Common myeloid progenitor, CD34-positive (primary cell): Measurements from ENCODE around the gene SMIM38.

ENCODE experiments used
- CTCF ChIA-PET: fragments of 350-600 bp; sonication (Branson Sonifier 250); formaldehyde crosslinking; loops from one replicate; lab custom pipeline; 2021; ENCODE audit warnings: antibody characterized with exemption; lab: Charles Lee
- POLR2A ChIA-PET: fragments of 350-600 bp; sonication (Branson Sonifier 250); formaldehyde crosslinking; loops from one replicate; lab custom pipeline; 2021; ENCODE audit warnings: antibody characterized with exemption; lab: Charles Lee
- DNase-seq, 3 donors: peaks; one replicate each; pipeline versions ENCODE4 v3.0.0 to v3.0.0-alpha.2; 2013
- H3K27ac ChIP-seq, 2 experiments: 1 replicate in 1 of 2; 2 replicates in 1 of 2; pipeline ENCODE4 v1.7.0; 2013; ENCODE audit warnings: inconsistent platforms in 2 of 2, low read length in 2 of 2, mild to moderate bottlenecking in 2 of 2, low read depth in 1 of 2, moderate library complexity in 1 of 2; ENCODE audit not compliant: severe bottlenecking in 2 of 2, insufficient read depth in 1 of 2, poor library complexity in 1 of 2
- H3K27me3 ChIP-seq, 5 experiments: replicated peaks in 2 of 5; 1 replicate in 3 of 5; 2 replicates in 2 of 5; pipeline versions ENCODE4 v1.6.1 to v1.7.0; 2013; ENCODE audit warnings: low read length in 4 of 5, mild to moderate bottlenecking in 2 of 5, moderate library complexity in 2 of 5, inconsistent platforms in 1 of 5; ENCODE audit not compliant: insufficient read depth in 5 of 5, control insufficient read depth in 4 of 5
- H3K36me3 ChIP-seq, 4 experiments: 1 replicate in 2 of 4; 2 replicates in 2 of 4; pipeline versions ENCODE4 v1.6.1 to v1.7.0; 2013; ENCODE audit warnings: low read length in 3 of 4, control low read depth in 1 of 4, mild to moderate bottlenecking in 1 of 4; ENCODE audit not compliant: control insufficient read depth in 4 of 4, insufficient read depth in 4 of 4
- H3K4me1 ChIP-seq, 4 experiments: 1 replicate in 3 of 4; 2 replicates in 1 of 4; pipeline versions ENCODE4 v1.6.1 to v1.7.1; 2013; ENCODE audit warnings: low read length in 3 of 4, mild to moderate bottlenecking in 3 of 4, control low read depth in 1 of 4, inconsistent platforms in 1 of 4, moderate library complexity in 1 of 4; ENCODE audit not compliant: control insufficient read depth in 4 of 4, insufficient read depth in 4 of 4; ENCODE audit errors: control extremely low read depth in 1 of 4
- H3K4me3 ChIP-seq, 7 experiments: 1 replicate in 4 of 7; 2 replicates in 3 of 7; pipeline versions ENCODE4 v1.5.1 to v1.7.0; 2013; ENCODE audit warnings: mild to moderate bottlenecking in 7 of 7, low read length in 6 of 7, moderate library complexity in 6 of 7, inconsistent platforms in 2 of 7, low read depth in 2 of 7, control low read depth in 1 of 7; ENCODE audit not compliant: insufficient read depth in 4 of 7, control insufficient read depth in 1 of 7; ENCODE audit errors: extremely low read depth in 1 of 7
- H3K9me3 ChIP-seq, 5 experiments: 1 replicate in 4 of 5; 2 replicates in 1 of 5; pipeline versions ENCODE4 v1.6.1 to v1.7.1; 2013; ENCODE audit warnings: low read length in 4 of 5, mild to moderate bottlenecking in 2 of 5, inconsistent platforms in 1 of 5, low read depth in 1 of 5, moderate library complexity in 1 of 5; ENCODE audit not compliant: control insufficient read depth in 4 of 5, insufficient read depth in 2 of 5; ENCODE audit errors: control extremely low read depth in 1 of 5
- WGBS: methylation state at CpG from one replicate; pipeline ENCODE4 v1.1.5; 2013; ENCODE audit not compliant: insufficient coverage; 5-methylcytosine and 5-hydroxymethylcytosine counted together

Gene SMIM38

DNA sequence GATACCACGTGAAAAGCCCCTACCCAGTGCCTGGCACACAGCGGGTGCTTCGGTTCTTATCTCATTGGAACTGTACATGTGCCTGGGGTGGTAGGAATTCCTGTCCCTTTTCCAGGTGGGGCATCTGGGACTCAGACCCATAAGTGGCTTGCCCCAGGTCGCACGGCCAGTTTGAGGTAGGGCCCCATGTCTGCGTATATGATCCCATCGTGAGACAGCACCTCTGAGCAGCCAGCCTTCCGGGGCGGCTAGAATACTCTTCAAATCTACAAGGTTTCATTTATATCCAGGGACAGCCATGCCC lies 33.5 kb upstream of the SMIM38 start:
- POLR2A ChIA-PET: no interaction called here
- no peak for DNase-seq
- Histone ChIP-seq H3K36me3 (no peaks in the 10 kb centered on the region), H3K27ac (no peak overlapping the region), H3K4me3 (no peak overlapping the region), H3K27me3 (no peaks in the 10 kb centered on the region), H3K9me3 (peaks cover 0 to 2% (median 0%) of the 10 kb centered on the region in 5 experiments), H3K4me1 (peaks cover 0 to 20% (median 14%) of the 10 kb centered on the region in 4 experiments)
- CTCF ChIA-PET: no interaction called here
- 86% methylated on average over 7 of the region's 9 CpGs for WGBS

DNA sequence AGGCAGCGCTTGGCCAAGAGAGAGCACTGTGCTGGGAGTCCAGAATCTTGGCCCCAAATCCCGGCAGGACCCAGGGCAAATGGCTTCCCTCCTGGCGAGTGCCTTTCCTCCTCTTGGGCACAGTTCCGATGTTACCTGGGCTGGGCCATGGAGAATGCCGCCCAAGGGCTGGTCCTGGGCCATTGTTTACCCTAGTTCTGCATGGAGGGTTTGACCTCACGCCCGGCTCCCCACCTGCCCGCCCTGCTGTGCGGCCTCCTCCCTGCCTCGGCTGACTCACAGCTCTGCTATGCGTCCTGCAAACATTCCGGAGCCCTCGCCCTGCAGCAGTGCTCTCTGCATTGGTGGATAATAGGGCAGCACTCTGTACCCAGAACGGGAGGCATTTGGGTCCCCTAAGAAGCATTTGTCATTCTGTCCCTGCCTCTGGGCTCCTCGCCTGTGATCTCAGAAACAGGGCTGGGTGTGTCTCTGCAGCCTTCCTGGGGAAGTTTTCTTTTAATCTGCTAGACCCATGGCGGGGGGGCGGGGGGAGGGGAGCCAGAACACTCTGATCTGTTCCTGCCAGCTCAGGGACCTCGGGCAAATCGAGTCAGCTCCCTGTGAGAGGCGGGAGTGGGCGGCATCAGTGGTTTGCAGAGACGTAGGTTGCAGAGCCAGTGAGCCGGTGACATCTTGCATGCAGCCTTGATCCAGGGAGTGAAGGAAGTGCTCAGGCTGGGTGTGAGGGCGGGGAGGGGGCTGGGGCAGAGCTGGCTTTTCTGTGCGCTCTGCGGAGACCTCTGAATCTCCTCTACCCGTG lies 32.9 kb upstream of the SMIM38 start:
- DNase-seq: peak; percentile 12 to 65 (median 53)
- Histone ChIP-seq H3K4me3 (peak overlapping the region in 2 of 7 experiments; percentile 16 to 25), H3K4me1 (peaks cover 0 to 20% (median 14%) of the 10 kb centered on the region in 4 experiments), H3K36me3 (no peaks in the 10 kb centered on the region), H3K9me3 (peaks cover 0 to 2% (median 0%) of the 10 kb centered on the region in 5 experiments), H3K27me3 (no peaks in the 10 kb centered on the region), H3K27ac (no peak overlapping the region)
- ChIA-PET CTCF (interaction anchor here (1.1 kb wide), 1 partner anchor 88 kb away, joined by 3 read pairs; no protein-coding TSS in a partner anchor), POLR2A (no interaction called here)
- 29% methylated on average over 25 of the region's 27 CpGs for WGBS

DNA sequence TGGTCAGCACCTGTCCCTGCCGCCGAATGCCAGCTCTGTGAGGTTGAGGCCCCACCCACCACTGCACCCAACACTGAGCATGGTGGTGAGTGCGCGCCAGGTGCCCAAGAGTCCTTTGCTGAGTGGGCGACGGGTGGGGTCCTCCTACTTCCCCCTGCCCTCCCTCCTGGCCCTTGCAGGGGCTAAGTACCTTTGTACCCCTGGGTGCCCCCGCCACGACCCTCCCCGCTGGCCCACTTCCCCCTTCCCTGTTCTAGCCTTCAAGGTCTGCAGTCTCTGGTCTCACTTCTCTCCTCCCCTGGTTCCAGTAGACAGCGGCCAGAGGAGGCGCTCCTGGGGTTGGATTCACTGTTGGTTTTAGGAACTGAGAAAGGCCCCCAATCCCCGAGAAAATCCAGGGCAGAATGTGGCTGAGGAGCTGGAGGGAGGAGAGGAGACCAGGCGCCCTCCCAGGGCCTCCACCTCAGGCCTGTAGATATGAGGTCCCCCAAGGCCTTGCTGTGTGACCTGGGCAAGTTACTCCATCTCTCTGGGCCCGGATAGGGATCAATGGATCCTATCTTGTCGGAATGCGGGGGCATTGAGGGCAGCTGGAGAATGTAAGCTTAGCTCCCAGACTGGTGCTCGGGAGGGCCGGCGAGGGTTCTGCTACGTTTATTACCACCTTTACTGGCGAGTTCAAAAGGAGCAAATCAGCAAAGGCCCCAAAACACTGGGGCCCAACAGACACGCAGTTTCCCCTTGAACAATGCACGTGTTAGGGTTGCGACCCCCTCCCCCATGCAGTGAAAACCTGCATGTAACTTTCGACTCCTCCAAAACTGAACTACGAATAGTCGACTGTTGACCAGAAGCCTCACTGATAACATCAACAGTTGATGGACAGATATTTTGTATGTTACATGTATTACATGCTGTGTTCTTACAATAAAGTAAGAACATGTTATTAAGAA lies 31.9 kb upstream of the SMIM38 start:
- Histone ChIP-seq H3K36me3 (no peaks in the 10 kb centered on the region), H3K4me3 (no peak overlapping the region), H3K27ac (no peak overlapping the region), H3K4me1 (peaks cover 0 to 20% (median 14%) of the 10 kb centered on the region in 4 experiments), H3K9me3 (peaks cover 0 to 3% (median 0%) of the 10 kb centered on the region in 5 experiments), H3K27me3 (no peaks in the 10 kb centered on the region)
- WGBS: 88% methylated on average over 17 of the region's 27 CpGs
- CTCF ChIA-PET: interaction anchor here (1.1 to 1.2 kb wide), 2 partner anchors 22 to 87 kb away, joined by 3 read pairs; no protein-coding TSS in a partner anchor
- no peak for DNase-seq
- POLR2A ChIA-PET: no interaction called here

DNA sequence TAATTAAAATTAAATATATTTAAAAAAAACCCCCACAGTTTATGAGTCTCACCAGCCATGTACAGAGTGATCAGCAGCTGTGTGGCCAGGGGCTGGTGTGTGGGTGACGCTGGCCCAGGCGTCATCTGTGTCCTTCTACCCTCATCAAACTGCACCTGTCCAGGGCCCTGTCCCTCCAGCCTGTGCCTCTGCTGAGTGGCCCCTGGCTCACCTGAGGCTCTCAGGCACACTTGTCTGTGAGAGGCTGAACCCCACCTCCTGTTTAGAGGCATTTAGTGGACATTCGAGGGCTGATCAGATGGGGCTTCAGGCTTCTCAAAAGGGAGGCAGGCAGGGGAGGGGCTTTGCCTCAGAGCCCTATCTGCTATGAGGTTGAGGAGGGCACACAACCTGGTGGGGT lies 29.9 kb upstream of the SMIM38 start:
- Histone ChIP-seq H3K4me3 (no peak overlapping the region), H3K27me3 (no peaks in the 10 kb centered on the region), H3K27ac (no peak overlapping the region), H3K9me3 (peaks cover 0 to 3% (median 0%) of the 10 kb centered on the region in 5 experiments), H3K4me1 (peaks cover 0 to 20% (median 13%) of the 10 kb centered on the region in 4 experiments), H3K36me3 (no peaks in the 10 kb centered on the region)
- 100% methylated on average over 3 of the region's 3 CpGs for WGBS
- ChIA-PET CTCF (no interaction called here), POLR2A (no interaction called here)
- DNase-seq: no peak

DNA sequence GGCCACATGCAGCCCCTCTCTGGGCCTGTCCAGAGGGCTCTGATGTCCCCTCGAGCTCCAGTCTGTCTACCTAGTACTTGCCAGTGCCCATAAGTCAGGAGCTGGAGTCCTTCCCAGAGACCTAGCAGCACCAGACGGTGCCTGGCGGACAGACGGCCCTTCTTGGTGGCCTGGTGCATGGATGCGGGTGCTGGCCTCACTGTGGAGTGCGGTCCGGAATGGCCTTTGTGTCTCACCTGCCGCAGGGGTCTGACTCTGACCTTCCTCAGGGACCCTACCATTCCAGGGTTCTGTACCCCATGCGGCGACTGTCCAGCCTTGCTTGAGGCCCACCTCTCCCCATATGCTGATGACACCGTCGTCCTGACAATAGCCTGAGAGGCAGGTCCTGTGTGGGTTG lies 29.4 kb upstream of the SMIM38 start:
- no peak overlapping the region for H3K4me3 ChIP-seq
- peaks cover 0 to 15% (median 11%) of the 10 kb centered on the region in 4 experiments for H3K4me1 ChIP-seq
- no peaks in the 10 kb centered on the region for H3K27me3 ChIP-seq
- peaks cover 0 to 3% (median 0%) of the 10 kb centered on the region in 5 experiments for H3K9me3 ChIP-seq
- POLR2A ChIA-PET: no interaction called here
- H3K36me3 ChIP-seq: no peaks in the 10 kb centered on the region
- CTCF ChIA-PET: no interaction called here
- DNase-seq: no peak
- 95% methylated on average over 10 of the region's 12 CpGs for WGBS
- H3K27ac ChIP-seq: no peak overlapping the region

DNA sequence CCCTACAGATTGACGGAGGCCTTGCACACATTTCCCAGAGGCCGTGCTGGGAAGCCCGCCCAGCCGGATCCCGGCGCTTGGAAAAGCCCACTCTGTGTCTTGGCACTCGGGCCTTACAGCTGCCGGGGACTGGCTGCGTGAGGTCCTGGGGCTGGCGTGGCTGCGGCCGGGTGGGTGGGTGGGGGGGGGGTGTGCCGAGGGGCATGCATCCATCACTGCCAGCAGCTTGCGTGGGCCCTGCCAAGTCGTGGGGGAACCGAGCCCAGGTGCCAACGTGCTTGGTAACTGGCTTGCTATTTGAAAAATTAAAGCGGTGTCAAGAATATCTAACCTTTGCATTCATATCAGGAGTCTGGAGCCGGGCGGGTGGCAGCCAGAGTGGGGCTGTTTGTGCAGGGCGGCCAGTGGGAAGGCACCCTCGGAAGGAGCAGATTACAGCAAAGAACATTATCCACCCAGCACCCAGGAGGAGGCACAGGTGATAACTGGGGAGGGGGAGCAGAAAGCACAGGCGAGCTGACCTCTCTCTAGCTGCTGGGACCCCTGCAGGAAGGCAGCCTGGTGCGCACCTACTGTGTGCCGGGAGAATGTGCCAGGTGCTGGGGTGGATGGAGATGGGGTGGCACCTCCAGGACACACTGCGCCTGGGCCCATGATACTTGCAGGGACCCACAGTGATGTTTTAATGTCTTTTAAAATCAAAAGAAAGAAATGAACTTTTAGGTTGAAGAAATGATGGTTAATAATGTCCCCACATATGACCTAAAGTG lies 28.5 kb upstream of the SMIM38 start:
- DNase-seq: no peak
- Histone ChIP-seq H3K9me3 (peaks cover 0 to 3% (median 0%) of the 10 kb centered on the region in 5 experiments), H3K27ac (no peak overlapping the region), H3K36me3 (no peaks in the 10 kb centered on the region), H3K4me3 (no peak overlapping the region), H3K27me3 (no peaks in the 10 kb centered on the region), H3K4me1 (peaks cover 0 to 14% (median 10%) of the 10 kb centered on the region in 4 experiments)
- ChIA-PET POLR2A (no interaction called here), CTCF (no interaction called here)
- WGBS: 93% methylated on average over 10 of the region's 26 CpGs
